SK-N-SH treated with all-trans-retinoic acid at 6 μM for 48 hours (cell line): ENCODE data around the gene ZNF326.

Source experiments
- ATAC-seq: fragments of 200-7000 bp; cut with Tn5 transposase; 3 replicates; pipeline ENCODE4 v1.9.1; 2020; ENCODE audit warnings: mild to moderate bottlenecking, moderate library complexity
- ARNTL ChIP-seq: fragments of 450-650 bp; formaldehyde crosslinking; IDR thresholded peaks from 2 replicates; pipeline ENCODE4 v1.5.0; 2020; ENCODE audit warnings: low read depth, mild to moderate bottlenecking, moderate library complexity, borderline replicate concordance
- BACH2 ChIP-seq: fragments of 250-450 bp; sonication (Bioruptor Pico); IDR thresholded peaks from 2 replicates; pipeline ENCODE4 v1.9.0; 2021; ENCODE audit warnings: mild to moderate bottlenecking, borderline replicate concordance
- CREB5 ChIP-seq: fragments of 250-450 bp; sonication (Bioruptor Pico); IDR thresholded peaks from 2 replicates; pipeline ENCODE4 v1.5.1; 2020; ENCODE audit warnings: low read depth, mild to moderate bottlenecking, moderate library complexity
- CSDC2 ChIP-seq: fragments of 250-450 bp; sonication (Bioruptor Pico); IDR thresholded peaks from 2 replicates; pipeline ENCODE4 v1.5.0; 2020; ENCODE audit warnings: mild to moderate bottlenecking, moderate library complexity
- CSRNP3 ChIP-seq: fragments of 250-450 bp; sonication (Bioruptor Pico); IDR thresholded peaks from 2 replicates; pipeline ENCODE4 v1.5.1; 2021; ENCODE audit warnings: mild to moderate bottlenecking, moderate library complexity
- ESRRG ChIP-seq: fragments of 250-450 bp; sonication (Bioruptor Pico); IDR thresholded peaks from 2 replicates; pipeline ENCODE4 v1.6.1; 2021; ENCODE audit warnings: mild to moderate bottlenecking
- GLIS3 ChIP-seq: fragments of 250-450 bp; sonication (Bioruptor Pico); IDR thresholded peaks from 2 replicates; pipeline ENCODE4 v1.5.0; 2020; ENCODE audit warnings: mild to moderate bottlenecking, moderate library complexity
- OSR1 ChIP-seq: fragments of 250-450 bp; sonication (Bioruptor Pico); IDR thresholded peaks from 2 replicates; pipeline ENCODE4 v1.8.0; 2022; ENCODE audit warnings: moderate library complexity, mild to moderate bottlenecking, inconsistent platforms
- PPARA ChIP-seq: fragments of 250-450 bp; sonication (Bioruptor Pico); IDR thresholded peaks from 2 replicates; pipeline ENCODE4 v1.5.0; 2020; ENCODE audit warnings: mild to moderate bottlenecking, borderline replicate concordance
- RARB ChIP-seq: fragments of 250-450 bp; sonication (Bioruptor Pico); IDR thresholded peaks from 2 replicates; pipeline ENCODE4 v1.8.0; 2021; ENCODE audit warnings: mild to moderate bottlenecking, moderate library complexity
- SNAI2 ChIP-seq: fragments of 250-450 bp; sonication (Bioruptor Pico); IDR thresholded peaks from 2 replicates; pipeline ENCODE4 v1.5.0; 2020; ENCODE audit warnings: mild to moderate bottlenecking, moderate library complexity
- TCF4 ChIP-seq: fragments of 250-450 bp; sonication (Bioruptor Pico); IDR thresholded peaks from 2 replicates; pipeline ENCODE4 v1.8.0; 2021; ENCODE audit warnings: mild to moderate bottlenecking, moderate library complexity, borderline replicate concordance
- TOX ChIP-seq: fragments of 250-450 bp; sonication (Bioruptor Pico); IDR thresholded peaks from 2 replicates; pipeline ENCODE4 v1.8.0; 2021; ENCODE audit warnings: mild to moderate bottlenecking, moderate library complexity, borderline replicate concordance
- TSHZ2 ChIP-seq: fragments of 250-450 bp; sonication (Bioruptor Pico); IDR thresholded peaks from 2 replicates; pipeline ENCODE4 v1.5.0; 2020; ENCODE audit warnings: mild to moderate bottlenecking, moderate library complexity
- ZC3H10 ChIP-seq: fragments of 250-450 bp; sonication (Bioruptor Pico); IDR thresholded peaks from 2 replicates; pipeline ENCODE4 v1.5.1; 2021; ENCODE audit warnings: mild to moderate bottlenecking, moderate library complexity
- ZFP3 ChIP-seq: fragments of 250-450 bp; sonication (Bioruptor Pico); IDR thresholded peaks from 2 replicates; pipeline ENCODE4 v1.5.0; 2020; ENCODE audit warnings: mild to moderate bottlenecking, moderate library complexity
- ZFP30 ChIP-seq: fragments of 450-650 bp; formaldehyde crosslinking; IDR thresholded peaks from 2 replicates; pipeline ENCODE4 v1.5.0; 2022; ENCODE audit warnings: mild to moderate bottlenecking, moderate library complexity
- ZNF565 ChIP-seq: fragments of 450-650 bp; formaldehyde crosslinking; conservative IDR thresholded peaks from 2 replicates; pipeline ENCODE4 v1.5.0; 2020; ENCODE audit warnings: low read depth, mild to moderate bottlenecking, moderate library complexity
- ZNF70 ChIP-seq: fragments of 450-650 bp; formaldehyde crosslinking; IDR thresholded peaks from 2 replicates; pipeline ENCODE4 v1.5.0; 2020; ENCODE audit warnings: mild to moderate bottlenecking, moderate library complexity
- ZNF8 ChIP-seq: fragments of 450-650 bp; formaldehyde crosslinking; IDR thresholded peaks from 2 replicates; pipeline ENCODE4 v1.5.0; 2020; ENCODE audit warnings: mild to moderate bottlenecking, moderate library complexity

Gene ZNF326

GRCh38 chr1:89986020-89986419, 8.9 kb upstream of the ZNF326 start:
- TF ChIP-seq BACH2 (CRISPR knock-in tag) (no peak), CSRNP3 (CRISPR knock-in tag) (no peak), OSR1 (CRISPR knock-in tag) (no peak), ZFP3 (no peak), ZNF565 (no peak), RARB (CRISPR knock-in tag) (no peak), ZFP30 (no peak), CREB5 (CRISPR knock-in tag) (no peak), ZC3H10 (no peak), ARNTL (no peak), ZNF70 (CRISPR knock-in tag) (no peak)
- ATAC-seq: no peak

- peak; percentile 97 for ATAC-seq
- TF ChIP-seq OSR1 (CRISPR knock-in tag) (no peak), ZNF70 (CRISPR knock-in tag) (no peak)
These were observed 7.6 kb upstream of the ZNF326 start for GRCh38 chr1:89987159-89987819.

GRCh38 chr1:89989099-89989498, 5.8 kb upstream of the ZNF326 start:
- TF ChIP-seq ZNF70 (CRISPR knock-in tag) (no peak), ARNTL (no peak), RARB (CRISPR knock-in tag) (no peak), TCF4 (no peak), OSR1 (CRISPR knock-in tag) (no peak), PPARA (CRISPR knock-in tag) (no peak), CSDC2 (no peak)
- no peak for ATAC-seq

- no peak for ATAC-seq
- no peak for TF ChIP-seq CSDC2
- no peak for TF ChIP-seq OSR1 (CRISPR knock-in tag)
- TF ChIP-seq ZNF70 (CRISPR knock-in tag): no peak
- TF ChIP-seq ZNF8: no peak
- no peak for TF ChIP-seq ZFP3
- TF ChIP-seq RARB (CRISPR knock-in tag): no peak
- TF ChIP-seq PPARA (CRISPR knock-in tag): no peak
- TF ChIP-seq GLIS3 (CRISPR knock-in tag): no peak
- TF ChIP-seq TSHZ2 (CRISPR knock-in tag): no peak
- TF ChIP-seq ZFP30: no peak
- no peak for TF ChIP-seq ZNF565
- TF ChIP-seq ZC3H10: no peak
These were observed 5.1 kb upstream of the ZNF326 start for GRCh38 chr1:89989799-89990198.

- ATAC-seq: no peak
- TF ChIP-seq SNAI2: no peak
- TF ChIP-seq TSHZ2 (CRISPR knock-in tag): no peak
- no peak for TF ChIP-seq PPARA (CRISPR knock-in tag)
- no peak for TF ChIP-seq BACH2 (CRISPR knock-in tag)
- no peak for TF ChIP-seq RARB (CRISPR knock-in tag)
- no peak for TF ChIP-seq ZNF8
- TF ChIP-seq CSRNP3 (CRISPR knock-in tag): no peak
- TF ChIP-seq ARNTL: no peak
- TF ChIP-seq ESRRG: no peak
- no peak for TF ChIP-seq OSR1 (CRISPR knock-in tag)
- TF ChIP-seq ZNF565: no peak
- TF ChIP-seq TOX (CRISPR knock-in tag): no peak
- no peak for TF ChIP-seq CSDC2
These were observed 3.7 kb upstream of the ZNF326 start for GRCh38 chr1:89990976-89991831.
